NCI-H1105 (cell line): ENCODE measurements around the gene UGT1A7.
"Not testable (repeated sequence)": the region's sequence is repeated elsewhere in the genome, so short reads cannot be mapped to it uniquely, and the experiment has no call there.

Experiments
- DNase-seq: peaks from one replicate; lab custom pipeline; 2025; lab: John Stamatoyannopoulos, UW

The UGT1A7 gene

GRCh38 chr2:233680361-233681045 lies 1.2 kb upstream of the UGT1A7 start:
- DNase-seq, result no peak

GRCh38 chr2:233684640-233685039 lies 2.9 kb downstream of the UGT1A7 start:
- DNase-seq, result no peak

DNA sequence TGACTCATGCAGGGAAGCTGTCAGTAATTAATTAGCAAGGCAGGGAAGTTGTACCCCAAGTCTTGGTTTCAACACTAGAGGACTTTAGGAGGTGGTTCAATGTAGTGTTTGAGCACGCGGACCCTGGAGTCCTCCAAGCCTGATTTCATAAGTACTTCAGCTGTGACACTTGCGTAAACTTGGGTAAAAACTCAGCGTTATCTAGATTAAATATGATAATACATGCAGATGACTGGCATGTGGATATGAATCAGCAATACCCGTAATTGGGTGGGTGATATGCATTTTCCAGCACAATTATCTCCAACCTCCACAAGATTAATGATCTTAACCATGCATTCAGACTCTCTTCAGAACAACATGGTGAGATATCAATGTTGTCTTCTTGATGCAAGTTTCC lies 5.2 kb downstream of the UGT1A7 start:
- no peak for DNase-seq

GRCh38 chr2:233688341-233688740 lies 6.6 kb downstream of the UGT1A7 start:
- DNase-seq, result no peak

- DNase-seq, result no peak
Observed at GRCh38 chr2:233689031-233689430, 7.3 kb downstream of the UGT1A7 start.

- DNase-seq, result no peak
Observed at GRCh38 chr2:233689501-233689900, 7.8 kb downstream of the UGT1A7 start.

GRCh38 chr2:233690444-233690843 lies 8.7 kb downstream of the UGT1A7 start:
- no peak for DNase-seq

DNA sequence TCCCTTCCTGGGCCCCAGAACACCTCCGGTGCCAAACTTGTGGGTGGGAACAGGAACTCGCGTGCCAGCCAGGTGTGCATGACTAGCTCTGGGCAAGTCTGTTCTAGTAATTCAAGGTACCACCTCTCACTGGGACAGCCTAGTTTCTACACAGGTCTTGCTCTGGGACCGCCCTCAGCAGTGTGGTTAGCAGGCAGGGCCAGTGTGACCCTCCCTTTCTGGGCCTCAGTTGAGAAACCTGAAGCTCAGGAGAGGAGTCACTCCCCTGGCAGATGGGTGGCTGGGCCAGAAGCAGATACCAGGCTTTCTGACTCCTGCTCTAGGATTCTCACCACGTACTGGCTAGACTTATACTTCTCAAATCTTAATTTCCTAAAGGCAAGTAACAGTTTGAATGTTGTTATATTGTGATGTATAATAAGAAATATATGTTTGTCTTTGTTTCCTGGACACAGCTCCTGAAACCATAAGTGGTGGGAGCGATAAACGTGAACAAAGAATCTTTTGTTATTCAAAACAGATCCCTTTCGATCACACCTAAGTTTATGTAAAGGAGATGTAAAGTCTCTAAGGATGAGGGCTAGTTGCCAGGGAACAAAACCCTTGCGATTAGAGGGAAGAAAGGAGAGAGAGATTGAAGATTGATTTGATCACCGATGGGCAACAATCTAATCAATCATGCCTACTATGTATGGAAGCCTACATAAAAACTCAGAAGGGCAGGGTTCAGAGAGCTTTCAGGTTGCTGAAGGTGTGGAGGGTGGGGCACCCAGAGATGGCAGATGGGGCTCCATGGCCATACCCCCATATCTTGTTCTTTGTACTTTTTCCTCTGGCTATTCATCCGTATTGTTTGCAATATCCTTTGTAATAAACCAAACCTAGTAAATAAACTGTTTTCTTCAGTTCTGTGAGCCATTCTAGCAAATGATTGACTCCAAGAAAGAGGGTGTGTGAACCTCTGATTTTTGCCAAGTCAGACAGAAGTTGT lies 10.0 kb downstream of the UGT1A7 start:
- DNase-seq, result no peak

GRCh38 chr2:233692648-233693047 lies 10.9 kb downstream of the UGT1A7 start, which contains the start of gene UGT1A6:
Gene UGT1A6, plus strand, starts transcription at chr2:233692890. Its CDS starts 115 bp downstream, at chr2:233693005.
- no peak for DNase-seq

DNA sequence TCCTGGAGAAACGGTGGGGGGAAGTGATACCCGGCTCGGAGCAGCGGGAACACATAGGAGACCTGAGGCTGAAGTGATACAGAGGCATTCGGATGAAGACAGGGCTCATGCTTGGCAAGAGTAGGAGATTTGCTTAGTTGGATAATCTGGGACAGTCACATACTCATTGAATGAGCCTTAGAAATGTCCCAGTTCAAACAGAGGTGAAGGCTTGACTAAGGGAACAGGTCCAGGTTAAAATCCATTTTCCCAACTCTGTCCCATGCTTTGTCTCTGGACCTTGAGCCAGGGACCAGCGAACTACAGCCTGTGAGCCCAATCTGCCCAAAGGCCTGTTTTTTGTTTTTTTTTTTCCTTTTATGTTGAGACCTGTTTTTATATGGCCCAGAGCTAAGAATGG lies 12.3 kb downstream of the UGT1A7 start:
- DNase-seq, result no peak

DNA sequence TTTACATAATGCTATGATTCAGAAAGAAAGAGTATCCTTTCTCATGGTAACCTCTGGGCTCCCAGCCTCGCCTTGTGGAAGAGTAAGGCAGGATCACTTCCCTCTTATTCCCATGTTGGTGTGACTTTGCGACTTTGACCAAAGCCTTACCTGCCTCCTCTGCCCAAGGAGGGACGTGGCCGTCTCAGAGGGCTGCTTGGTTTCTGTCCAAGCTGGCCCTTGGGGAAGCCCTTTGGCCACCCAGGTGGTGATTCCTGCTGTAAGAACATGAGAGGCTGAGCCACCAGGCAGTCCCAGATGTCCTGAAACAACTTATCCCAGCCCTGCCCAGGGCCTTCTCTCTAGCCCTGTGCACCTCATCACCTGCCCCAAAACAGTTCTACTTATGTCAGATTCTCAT lies 17.0 kb downstream of the UGT1A7 start:
- DNase-seq, result no peak

GRCh38 chr2:233699424-233700027 lies 17.8 kb downstream of the UGT1A7 start:
- no peak for DNase-seq

GRCh38 chr2:233700028-233700635 lies 18.4 kb downstream of the UGT1A7 start:
- DNase-seq, result peak; percentile 6

- not testable (repeated sequence) for DNase-seq
Observed at GRCh38 chr2:233700842-233701241, 19.1 kb downstream of the UGT1A7 start.

GRCh38 chr2:233702238-233702637 lies 20.5 kb downstream of the UGT1A7 start:
- no peak for DNase-seq

DNA sequence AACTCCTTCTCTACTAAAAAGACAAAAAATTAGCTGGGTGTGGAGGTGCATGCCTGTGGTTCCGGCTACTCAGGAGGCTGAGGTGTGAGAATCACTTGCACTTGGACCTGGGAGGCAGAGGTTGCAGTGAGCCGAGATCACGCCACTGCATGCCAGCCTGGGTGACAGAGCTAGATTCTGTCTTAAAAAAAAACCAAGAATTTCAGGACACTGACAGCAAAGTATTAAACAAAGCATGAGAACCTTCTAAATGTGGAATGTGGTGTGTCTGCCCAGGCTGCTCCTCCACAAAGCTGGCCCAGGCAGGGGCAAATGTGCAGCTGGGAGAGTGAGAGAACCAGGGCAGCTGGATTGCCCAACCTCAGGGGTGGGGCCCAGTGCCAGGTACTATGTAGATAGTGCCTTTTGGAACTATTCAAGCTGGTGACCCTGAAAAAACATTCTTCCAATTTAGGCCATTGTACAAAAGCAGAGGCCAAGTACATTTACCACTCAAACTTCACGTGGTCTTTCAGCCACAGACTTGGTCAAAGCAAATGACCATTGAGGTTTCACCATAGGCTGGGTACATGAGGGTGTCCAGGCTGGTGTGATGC lies 24.3 kb downstream of the UGT1A7 start:
- no peak for DNase-seq

- no peak for DNase-seq
Observed at GRCh38 chr2:233706720-233707119, 25.0 kb downstream of the UGT1A7 start.

DNA sequence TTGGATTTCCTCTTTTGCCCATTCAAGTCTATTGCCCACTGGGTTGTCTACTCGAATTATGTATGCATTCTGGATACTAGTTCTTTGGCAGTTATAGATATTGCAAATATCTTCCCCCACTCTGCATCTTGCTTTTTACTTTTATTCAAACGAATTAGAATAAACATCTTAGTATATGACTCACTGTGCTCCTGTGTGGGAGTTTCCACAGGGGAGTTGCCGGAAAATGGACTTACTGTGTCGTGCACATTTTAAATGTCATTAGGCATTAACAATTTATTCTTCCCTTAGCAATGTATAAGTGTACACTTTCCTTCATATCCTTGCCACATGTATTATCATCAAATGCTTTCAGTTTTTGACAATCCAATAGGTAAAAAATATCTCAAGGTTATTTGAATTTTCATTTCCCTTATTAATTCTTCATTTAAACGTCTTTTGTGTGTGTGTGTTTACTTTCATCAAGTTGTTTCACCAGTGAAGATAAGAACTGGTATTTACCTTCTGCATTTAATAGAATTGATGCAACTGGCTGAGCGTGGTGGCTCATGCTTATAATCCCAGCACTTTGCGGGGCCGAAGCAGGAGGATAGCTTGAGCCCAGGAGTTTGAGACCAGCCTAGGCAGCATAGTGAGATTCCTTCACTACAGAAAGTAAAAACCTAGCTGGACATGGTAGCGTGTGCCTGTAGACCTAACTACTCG lies 26.4 kb downstream of the UGT1A7 start:
- DNase-seq, result no peak

DNA sequence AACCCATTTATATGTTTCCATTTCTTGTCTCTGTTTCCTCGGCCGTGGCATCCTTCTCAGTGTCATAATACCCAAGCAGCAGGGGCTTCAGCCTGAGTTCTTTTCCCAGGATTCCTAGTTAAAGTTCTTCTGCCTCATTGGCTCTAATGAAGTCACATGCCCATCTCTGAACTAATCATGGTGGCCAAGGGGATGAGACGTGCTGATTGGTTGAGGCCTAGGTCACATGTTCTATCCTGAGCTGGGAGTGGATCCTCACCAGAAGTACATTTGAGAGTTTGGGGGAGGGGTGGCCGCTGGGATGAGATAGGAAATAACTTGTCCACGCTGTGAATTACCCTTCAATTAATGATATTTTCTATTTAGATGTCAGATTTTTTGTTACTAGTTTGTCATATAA lies 27.2 kb downstream of the UGT1A7 start:
- no peak for DNase-seq

- peak; percentile 63 for DNase-seq
Observed at GRCh38 chr2:233711312-233712008, 29.8 kb downstream of the UGT1A7 start.
